NCI-H748 (cell line): ENCODE data around the gene TM9SF4.
"Not testable (repeated sequence)": the region's sequence is repeated elsewhere in the genome, so short reads cannot be mapped to it uniquely, and the experiment has no call there.

Experiments
- DNase-seq: peaks from one replicate; lab custom pipeline; 2025; ENCODE audit not compliant: unreplicated experiment; lab: John Stamatoyannopoulos, UW

The TM9SF4 gene

DNA sequence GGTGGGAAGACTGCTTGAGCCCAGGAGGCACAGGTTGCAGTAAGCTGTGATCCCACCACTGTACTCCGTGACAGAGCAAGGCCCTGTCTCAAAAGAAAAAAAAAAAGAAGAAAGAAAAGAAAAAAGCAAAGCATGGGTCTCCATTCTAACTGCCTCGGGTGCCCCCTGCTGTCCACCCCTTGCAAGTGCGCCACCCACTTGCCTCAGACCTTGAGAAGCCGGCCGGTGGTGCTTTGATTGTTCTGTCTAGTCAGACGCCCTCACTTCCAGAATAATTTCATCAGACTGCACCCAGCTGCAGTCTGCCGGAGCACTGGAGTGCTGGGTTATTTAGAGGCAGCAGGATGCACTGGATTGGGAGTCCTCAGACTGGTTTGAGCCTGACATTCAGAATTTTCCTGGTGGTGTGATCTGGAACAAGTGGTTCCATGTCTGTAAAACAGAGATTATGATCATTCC is 17.6 kb upstream of the TM9SF4 start:
- peak; percentile 73 for DNase-seq

DNA sequence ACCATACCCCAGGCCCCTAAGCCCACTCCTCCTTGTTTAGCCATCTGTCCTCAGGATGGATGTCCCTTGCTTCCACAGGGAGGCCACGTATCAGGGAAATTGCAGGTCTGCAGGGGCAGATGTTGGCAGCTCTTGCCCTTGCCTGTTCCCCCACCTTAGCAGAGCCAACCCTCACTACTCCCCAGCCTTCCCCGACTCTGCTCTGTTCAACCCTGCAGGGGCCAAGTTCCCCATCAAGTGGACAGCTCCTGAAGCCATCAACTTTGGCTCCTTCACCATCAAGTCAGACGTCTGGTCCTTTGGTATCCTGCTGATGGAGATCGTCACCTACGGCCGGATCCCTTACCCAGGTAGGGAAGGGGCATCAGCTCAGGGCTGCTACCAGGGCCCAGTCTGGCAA is 10.7 kb upstream of the TM9SF4 start:
- no peak for DNase-seq

DNA sequence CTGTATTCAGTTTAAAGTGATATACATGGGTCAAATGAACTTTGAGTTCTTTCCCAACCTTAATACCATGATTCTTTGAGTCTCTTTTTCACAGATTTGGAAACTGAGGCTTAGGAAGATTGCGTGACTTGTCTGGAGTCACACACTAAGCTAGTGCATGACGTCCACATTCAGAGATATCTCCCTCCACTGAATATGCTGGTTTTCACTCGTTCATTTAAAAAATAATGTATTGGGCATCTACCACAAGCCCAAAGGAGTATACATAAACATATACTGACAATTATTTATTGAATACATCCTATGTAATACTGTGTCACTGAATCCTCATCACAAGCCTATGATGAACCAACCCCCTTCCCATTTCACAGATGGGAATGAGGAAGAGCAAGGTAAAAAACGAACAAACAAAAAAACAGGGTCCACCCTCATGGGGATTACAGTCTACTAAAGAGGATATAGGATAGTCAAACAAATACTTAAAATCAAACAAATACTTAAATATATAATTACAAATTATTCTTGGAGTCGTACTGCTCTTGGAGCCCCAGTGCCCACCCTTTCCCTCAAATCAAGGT is 611 bp upstream of the TM9SF4 start:
- DNase-seq, result no peak

DNA sequence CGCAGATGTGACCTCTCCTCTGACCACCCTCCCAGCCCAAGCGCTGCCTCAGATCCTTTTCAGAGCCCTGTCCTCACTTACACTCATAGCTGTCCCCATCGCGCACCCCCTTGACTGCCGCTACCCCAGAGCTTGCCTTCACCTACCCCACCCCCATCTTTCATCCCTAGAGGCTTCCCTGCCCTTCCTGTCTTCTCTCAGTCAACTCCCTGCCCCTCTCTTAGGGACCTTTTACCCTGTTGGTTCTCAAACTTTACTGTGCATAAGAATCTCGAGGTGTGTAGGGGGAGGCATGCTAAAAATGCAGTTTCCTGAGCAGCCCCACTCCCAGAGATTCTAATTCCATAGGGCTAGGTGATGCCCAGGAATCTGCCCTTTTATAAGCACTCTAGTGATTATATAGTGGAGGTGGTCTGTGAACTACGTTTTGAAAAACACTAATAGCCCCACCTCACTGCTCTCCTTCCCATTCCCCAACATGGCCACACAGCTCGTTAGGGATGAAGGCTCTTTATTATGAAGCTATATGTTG is 725 bp downstream of the TM9SF4 start:
- DNase-seq, result no peak

DNA sequence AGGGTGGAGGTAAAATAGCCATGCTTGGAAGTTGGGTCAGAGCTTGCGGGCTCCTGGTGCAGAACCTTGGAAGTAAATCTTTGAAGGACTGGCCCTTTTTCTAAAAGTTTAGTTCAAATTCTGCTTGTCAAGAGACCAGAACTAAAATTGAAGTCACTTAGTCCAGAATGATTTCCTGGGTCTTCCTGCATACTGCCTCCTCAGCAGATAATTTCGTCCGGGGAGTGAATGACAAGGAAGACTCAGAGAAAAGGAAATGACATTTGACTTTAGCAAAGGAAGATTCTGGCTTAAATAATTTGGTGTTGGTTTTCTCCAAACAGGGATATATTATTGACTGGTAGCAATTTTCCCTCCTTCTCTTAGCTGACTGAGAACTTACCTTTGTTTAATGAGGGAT is 1.2 kb downstream of the TM9SF4 start:
- DNase-seq, result no peak

DNA sequence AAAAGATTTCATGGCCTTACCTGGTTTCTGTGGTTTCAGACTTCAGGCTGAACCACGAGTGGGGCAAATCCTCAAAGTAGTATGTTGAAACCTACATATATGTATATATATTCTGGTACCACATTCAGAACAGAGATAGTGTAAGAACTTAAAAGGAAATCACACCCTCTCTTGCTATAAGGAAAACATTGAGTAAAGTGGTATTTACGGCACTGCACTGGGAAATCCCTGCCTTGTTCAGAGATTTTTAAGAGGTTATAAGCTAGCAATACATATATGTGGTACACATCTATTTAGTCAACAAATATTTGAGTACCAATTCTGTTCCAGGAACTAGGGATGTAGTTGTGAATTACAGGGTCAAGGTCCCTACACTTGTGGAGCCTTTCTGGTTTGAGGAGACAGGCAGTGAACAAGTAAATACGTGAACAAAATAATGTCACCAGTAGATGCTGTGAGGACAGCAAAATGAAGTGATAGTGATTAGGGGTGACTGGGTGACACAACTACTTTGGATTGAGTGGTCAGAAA is 1.7 kb downstream of the TM9SF4 start:
- DNase-seq, result no peak

DNA sequence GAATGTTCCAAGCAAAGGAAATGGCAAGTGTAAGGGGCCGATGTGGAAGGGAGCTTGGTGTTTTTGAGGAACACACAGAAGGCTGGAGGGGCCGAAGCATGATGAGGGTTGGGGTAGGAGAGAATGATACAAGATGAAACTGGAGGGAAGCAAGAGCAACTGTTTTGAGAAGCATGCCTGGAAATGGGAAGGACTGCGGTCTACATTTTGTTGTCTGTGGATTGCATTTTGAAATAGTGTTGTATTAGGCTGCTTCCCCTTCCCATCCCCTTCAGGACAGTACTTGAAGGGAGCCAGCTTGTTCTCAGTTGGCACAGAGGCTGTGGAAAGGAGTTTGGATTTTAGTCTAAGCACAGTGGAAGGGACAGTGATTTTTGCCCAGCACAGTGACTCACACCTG is 2.2 kb downstream of the TM9SF4 start:
- DNase-seq, result no peak

DNA sequence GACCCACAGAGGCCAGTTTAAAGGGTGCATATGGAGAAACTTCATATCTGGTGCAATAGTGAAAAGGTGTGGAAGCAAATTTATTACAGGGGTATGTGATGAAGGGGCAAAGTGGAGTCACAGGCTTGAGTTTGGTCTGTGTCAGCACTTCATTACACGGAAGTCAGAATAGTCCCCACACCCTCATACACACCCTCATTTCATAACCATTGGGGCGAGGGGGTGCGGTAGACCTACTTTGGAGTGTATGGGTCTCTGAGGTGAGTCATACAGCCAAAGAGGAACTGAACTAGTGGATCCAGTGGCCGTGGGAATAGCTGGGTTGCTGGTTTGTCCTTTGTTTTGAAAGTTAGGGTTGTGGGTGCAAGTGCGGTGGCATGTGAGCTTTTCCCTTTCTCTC is 3.3 kb downstream of the TM9SF4 start:
- no peak for DNase-seq

DNA sequence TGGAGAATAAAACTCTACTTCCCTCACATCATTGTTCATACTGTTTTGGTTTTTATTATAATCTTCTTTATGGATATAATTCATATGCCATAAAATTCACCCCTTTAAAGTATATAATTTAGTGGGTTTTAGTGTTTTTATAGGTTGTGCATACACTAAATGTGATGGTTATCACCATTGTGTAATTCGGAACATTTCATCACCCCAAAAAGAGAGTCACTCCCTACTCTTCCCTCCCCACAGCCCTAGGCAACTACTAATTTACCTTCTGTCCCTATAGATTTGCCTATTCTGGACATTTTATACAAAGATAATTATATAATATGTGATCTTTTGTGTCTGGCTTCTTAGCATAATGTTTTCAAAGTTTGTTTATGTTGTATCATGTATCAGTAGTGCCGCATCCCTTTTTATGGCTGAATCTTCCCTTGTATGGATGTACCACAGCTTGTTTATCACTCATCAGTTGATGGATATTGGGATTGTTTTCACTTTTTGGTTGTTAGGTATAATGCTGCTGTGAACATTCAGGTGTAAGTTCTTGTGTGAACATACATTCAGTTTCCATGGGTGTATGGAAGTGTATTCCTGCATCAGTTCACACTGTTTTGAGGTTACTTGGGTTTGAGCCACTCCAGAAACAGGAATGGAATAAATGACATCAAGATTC is 4.2 kb downstream of the TM9SF4 start:
- no peak for DNase-seq

DNA sequence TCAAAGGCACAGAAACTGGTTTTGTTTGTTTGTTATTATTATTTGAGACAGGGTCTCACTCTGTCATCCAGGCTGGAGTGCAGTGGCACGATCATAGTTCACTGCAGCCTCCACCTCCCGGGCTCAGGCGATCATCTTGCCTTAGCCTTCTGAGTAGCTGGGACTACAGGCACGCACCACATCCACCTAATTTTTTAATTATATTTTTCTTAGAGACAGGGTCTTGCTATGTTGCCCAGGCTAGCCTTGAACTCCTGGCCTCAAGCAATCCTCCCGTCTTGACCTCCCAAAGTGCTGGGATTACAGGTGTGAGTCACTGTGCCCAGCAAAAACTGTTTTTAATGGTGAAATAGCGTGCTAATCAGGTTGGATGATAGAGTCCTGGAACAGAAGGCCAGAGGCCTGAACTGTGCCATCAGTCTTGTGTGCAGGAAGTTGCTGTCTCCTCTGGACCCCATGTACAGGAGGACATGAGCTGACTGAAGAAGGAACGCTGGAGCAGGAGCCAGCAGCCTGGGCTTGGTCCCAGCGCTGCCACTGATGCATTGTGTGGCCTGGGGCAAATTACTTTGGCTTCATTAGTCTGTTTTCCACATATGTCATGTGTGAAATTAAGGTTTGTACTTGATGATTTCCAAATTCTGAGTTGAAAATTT is 4.9 kb downstream of the TM9SF4 start:
- DNase-seq, result no peak

DNA sequence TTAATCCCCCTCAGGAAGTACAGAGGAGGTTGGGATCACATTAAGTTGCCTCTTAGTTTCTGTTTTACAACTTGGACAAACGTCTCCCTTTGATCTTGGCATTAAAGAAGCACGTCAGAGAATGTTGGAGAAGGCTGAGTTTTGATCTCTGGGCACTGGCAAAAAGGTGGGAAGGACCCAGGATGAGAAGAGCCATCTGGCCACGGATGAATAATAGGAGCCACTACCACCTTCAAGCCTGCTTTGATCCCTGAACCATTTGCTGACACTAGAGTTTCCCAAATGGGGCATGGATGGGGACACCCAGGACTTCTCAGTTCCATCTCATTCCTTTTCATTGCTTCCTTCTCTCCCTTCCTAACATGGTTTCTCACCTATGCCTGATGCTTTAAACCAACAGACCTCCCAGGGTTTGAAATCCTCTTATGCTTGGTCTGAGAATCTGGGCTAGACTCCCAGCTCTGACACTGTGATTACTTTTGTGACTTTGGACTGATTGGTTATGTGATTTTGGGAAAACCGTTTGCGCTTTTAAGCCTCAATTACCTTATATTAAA is 5.8 kb downstream of the TM9SF4 start:
- DNase-seq, result no peak

DNA sequence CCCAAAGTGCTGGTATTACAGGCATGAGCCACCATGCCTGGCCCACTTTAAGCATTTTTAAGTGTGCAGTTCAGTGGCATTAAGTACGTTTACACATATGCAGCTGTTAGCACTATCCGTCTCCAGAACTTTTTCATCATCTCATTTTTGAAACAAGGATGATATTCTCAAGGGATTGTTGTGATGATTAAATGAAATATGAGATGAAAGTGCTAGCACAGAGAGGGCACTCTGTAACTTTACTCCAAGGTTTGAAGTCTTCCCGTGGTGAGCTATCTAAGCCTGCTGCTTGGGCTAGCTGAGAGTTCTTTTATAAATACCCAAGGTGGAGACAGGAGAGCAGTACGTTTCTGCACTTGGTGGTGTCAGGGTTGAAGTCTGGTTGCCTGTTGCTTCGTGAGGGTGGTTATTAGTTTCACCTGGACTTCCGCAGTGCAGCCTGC is 6.6 kb downstream of the TM9SF4 start:
- no peak for DNase-seq

DNA sequence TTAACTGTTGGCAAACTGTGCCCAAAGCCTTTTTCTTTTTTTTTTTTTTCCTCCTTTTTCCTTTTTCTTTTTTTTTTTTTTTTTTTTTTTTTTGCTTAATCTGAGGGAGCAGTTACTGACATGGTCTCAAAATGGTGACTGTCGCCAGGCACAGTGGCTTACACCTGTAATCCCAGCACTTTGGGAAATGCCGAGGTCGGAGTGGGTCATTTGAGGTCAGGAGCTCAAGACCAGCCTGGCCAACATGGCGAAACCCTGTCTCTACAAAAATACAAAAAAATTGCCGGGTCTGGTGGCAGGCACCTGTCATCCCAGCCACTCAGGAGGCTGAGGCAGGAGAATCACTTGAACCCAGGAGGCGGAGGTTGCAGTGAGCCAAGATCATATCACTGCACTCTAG is 7.3 kb downstream of the TM9SF4 start:
- DNase-seq, result not testable (repeated sequence)

DNA sequence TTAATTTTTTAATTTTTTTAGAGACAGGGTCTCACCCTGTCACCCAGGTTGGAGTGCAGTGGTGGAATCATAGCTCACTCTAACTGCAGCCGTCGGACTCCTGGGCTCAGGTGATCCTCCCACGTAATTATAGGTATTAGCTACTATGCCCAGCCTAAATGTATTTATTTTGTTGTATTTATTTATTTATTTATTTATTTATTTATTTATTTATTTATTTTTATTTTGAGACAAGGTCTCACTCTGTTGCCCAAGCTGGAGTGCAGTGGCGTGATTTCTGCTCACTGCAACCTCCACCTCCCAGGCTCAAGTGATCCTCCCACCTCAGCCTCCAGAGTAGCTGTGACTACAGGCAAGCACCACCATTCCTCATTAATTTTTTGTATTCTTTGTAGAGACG is 8.9 kb downstream of the TM9SF4 start:
- DNase-seq, result not testable (repeated sequence)

DNA sequence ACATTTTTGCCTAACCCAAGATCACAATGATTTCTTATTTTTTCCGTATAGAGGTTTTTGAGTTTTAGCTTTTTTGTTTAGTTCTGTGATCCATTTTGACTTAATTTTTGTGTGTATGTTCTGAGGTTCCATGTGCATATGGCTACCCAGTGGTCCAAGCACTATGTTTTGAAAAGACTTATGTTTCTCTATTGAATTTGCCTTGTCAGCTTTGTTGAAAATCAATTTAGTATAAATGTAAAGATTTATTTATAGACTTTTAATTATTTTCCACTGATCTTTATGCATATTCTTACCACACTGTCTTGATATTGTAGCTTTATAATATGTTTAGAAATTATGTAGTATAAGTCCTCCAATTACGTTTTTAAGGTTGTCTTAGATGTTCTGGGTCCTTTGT is 10.2 kb downstream of the TM9SF4 start:
- DNase-seq, result no peak

DNA sequence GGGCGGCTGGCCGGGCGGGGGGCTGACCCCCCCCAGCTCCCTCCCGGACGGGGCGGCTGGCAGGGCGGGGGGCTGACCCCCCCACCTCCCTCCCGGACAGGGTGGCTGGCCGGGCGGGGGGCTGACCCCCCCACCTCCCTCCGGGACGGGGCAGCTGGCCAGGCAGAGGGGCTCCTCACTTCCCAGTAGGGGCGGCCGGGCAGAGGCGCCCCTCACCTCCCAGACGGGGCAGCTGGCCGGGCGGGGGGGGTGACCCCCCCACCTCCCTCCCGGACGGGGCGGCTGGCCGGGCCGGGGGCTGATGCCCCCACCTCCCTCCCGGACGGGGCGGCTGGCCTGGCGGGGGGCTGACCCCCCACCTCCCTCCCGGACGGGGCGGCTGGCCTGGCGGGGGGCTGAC is 12.4 kb downstream of the TM9SF4 start:
- DNase-seq, result not testable (repeated sequence)

DNA sequence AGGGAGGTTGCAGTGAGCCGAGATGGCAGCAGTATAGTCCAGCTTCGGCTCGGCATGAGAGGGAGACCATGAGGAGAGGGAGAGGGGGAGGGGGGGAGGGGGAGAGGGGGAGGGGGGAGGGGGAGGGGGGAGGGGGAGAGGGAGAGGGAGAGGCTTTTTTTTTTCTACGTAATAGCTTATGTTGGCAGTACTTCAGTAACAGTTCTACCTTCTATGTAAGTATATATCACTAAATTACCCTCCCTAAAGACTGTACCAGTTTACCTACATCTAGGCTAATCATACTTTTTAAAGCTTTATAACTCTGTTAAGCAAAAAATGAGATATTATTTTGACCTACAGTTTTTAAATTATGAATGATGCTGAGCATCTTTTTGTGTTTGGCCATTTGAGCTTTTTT is 13.6 kb downstream of the TM9SF4 start:
- DNase-seq, result no peak

DNA sequence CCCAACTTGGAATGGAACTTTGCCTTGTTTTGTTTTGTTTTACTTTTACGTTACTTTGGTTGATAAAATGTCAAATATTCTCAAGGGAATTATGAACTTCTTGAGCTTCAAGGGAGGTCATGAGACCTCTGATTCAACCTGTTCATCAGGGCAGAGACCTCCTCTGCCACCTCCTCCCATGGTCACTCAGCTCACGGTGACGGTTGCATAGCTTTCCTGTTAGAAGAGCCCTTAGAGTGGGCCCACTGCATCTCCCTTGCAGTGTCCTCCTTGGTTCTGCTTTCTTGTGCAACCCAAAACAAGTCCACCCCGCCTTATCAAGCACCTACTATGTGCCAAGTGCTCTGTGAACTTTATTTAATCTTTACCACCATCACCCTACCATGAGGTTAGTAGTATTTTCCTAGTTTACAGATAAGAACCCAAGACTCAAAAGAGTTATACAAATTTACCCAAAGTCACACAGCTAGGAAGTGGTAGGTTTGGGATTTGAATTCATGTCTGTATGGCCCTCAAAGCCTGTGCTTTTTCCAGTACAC is 15.5 kb downstream of the TM9SF4 start:
- DNase-seq, result no peak

DNA sequence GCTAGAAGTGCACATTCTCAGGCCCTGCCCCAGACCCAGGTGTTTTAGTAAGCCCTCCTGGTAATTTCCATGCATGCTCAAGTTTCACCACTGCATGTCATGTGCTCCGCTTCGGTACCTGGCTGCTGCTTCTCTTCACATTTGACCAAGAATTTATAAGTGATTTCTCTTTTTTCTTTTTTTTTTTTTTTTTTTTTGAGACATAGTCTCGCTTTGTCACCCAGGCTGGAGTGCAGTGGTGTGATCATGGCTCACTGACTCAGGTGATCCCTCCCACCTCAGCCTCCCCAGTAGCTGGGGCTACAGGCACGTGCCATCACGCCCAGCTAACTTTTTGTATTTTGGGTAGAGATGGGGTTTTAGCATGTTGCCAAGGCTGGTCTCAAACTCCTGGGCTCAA is 16.0 kb downstream of the TM9SF4 start:
- no peak for DNase-seq

DNA sequence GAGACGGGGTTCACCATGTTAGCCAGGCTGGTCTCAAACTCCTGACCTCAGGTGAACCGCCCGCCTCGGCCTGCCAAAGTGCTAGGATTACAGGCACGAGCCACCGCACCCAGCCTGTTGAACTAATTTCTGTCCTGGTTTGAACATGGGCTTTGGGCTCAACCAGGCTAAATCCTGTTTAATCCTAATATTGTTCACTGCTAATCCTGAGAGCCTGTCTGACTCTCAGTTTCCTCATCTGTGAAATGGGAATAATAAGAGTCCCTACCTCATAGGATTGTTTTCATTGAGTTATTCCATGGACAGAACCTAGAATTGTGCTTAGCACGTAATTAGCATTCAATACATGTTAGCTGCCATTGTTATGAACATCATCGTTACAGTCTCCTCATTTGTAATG is 17.4 kb downstream of the TM9SF4 start:
- no peak for DNase-seq

DNA sequence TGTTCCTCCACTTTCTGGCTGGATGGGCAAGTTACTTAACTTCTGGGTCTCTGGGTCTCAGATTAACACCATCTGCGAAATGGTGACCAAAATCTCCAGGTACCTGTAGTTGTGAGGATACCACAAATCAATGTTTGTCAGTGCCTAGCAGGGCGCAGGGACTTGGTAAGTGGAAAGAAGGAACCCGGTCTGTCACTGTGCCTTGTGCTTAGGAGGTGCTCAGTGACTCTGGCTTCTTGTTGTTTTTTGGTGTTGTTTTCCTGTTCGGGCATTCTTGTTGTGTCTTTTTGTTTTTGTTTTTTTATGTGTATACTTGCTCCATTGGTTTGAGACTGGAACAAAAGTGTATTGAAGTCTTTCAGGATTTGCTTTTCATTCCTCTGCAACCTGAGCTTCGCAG is 17.8 kb downstream of the TM9SF4 start:
- no peak for DNase-seq
